Liver (tissue), 3 donors: ENCODE results near the gene GHR.

Source experiments
- RAD21 ChIP-seq, 2 donors: IDR thresholded peaks; 2 replicates each; pipeline ENCODE4 v1.6.1; 2016; ENCODE audit warnings: antibody characterized with exemption in 2 of 2, mild to moderate bottlenecking in 2 of 2
- RXRA ChIP-seq, 2 donors: IDR thresholded peaks; 2 replicates each; pipeline ENCODE4 v1.6.1; 2017 to 2018; ENCODE audit warnings: antibody characterized with exemption in 2 of 2, mild to moderate bottlenecking in 1 of 2
- SP1 ChIP-seq: IDR thresholded peaks from 2 replicates; pipeline ENCODE4 v1.6.1; 2018; ENCODE audit warnings: antibody characterized with exemption, mild to moderate bottlenecking
- TF ChIP-seq, protein P1 (sequence below): fragments of 150-350 bp; IDR thresholded peaks from 2 replicates; pipeline ENCODE4 v1.5.1; 2017; ENCODE audit warnings: improper control_type of control experiment, low read depth, low read length; ENCODE audit not compliant: missing input control
- TF ChIP-seq, protein P2 (sequence below): IDR thresholded peaks from 2 replicates; pipeline ENCODE4 v1.6.1; 2016; ENCODE audit warnings: antibody characterized with exemption, mild to moderate bottlenecking
- donor health status: healthy.
- donor health status: healthy.

DNA sequence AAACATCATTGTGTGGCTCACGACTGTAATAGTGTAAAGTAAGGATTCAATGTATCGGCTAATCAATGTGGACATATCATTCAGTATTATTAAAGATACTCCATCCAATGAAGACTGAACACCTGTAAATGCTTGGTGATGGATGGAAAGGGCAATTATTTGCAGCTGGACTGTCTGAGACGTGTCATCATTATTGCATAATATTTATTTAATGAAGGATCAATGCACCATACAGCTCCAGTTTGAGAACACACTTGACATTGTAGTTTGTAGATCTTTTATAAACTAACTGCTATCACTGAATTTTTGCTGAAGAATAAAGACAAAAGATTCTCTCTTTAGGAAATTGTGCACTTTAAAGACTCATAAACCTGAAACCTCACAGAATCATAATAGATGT lies 215.7 kb downstream of the GHR start:
- TF ChIP-seq, protein P1, sequence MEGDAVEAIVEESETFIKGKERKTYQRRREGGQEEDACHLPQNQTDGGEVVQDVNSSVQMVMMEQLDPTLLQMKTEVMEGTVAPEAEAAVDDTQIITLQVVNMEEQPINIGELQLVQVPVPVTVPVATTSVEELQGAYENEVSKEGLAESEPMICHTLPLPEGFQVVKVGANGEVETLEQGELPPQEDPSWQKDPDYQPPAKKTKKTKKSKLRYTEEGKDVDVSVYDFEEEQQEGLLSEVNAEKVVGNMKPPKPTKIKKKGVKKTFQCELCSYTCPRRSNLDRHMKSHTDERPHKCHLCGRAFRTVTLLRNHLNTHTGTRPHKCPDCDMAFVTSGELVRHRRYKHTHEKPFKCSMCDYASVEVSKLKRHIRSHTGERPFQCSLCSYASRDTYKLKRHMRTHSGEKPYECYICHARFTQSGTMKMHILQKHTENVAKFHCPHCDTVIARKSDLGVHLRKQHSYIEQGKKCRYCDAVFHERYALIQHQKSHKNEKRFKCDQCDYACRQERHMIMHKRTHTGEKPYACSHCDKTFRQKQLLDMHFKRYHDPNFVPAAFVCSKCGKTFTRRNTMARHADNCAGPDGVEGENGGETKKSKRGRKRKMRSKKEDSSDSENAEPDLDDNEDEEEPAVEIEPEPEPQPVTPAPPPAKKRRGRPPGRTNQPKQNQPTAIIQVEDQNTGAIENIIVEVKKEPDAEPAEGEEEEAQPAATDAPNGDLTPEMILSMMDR, result no peak
- TF ChIP-seq RAD21 (IDR thresholded peaks at IDR 0.05) (no peak), SP1 (no peak), RXRA (IDR thresholded peaks at IDR 0.05) (peak; percentile 23 to 33)
- TF ChIP-seq, protein P2, sequence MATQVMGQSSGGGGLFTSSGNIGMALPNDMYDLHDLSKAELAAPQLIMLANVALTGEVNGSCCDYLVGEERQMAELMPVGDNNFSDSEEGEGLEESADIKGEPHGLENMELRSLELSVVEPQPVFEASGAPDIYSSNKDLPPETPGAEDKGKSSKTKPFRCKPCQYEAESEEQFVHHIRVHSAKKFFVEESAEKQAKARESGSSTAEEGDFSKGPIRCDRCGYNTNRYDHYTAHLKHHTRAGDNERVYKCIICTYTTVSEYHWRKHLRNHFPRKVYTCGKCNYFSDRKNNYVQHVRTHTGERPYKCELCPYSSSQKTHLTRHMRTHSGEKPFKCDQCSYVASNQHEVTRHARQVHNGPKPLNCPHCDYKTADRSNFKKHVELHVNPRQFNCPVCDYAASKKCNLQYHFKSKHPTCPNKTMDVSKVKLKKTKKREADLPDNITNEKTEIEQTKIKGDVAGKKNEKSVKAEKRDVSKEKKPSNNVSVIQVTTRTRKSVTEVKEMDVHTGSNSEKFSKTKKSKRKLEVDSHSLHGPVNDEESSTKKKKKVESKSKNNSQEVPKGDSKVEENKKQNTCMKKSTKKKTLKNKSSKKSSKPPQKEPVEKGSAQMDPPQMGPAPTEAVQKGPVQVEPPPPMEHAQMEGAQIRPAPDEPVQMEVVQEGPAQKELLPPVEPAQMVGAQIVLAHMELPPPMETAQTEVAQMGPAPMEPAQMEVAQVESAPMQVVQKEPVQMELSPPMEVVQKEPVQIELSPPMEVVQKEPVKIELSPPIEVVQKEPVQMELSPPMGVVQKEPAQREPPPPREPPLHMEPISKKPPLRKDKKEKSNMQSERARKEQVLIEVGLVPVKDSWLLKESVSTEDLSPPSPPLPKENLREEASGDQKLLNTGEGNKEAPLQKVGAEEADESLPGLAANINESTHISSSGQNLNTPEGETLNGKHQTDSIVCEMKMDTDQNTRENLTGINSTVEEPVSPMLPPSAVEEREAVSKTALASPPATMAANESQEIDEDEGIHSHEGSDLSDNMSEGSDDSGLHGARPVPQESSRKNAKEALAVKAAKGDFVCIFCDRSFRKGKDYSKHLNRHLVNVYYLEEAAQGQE, result no peak
